Measurements from ENCODE around the gene ATP1B1. TPM values are rescaled to one million over a fixed set of nuclear protein-coding genes. Genes with fewer than 3 reads are reported as not detected.

The ATP1B1 gene
- total and polyA plus RNA-seq, 2 of the 8 experiments (the other 6 are each of a cell fraction or from before 2014, with no cell fraction given): 16.3 to 76.5 TPM

DNA sequence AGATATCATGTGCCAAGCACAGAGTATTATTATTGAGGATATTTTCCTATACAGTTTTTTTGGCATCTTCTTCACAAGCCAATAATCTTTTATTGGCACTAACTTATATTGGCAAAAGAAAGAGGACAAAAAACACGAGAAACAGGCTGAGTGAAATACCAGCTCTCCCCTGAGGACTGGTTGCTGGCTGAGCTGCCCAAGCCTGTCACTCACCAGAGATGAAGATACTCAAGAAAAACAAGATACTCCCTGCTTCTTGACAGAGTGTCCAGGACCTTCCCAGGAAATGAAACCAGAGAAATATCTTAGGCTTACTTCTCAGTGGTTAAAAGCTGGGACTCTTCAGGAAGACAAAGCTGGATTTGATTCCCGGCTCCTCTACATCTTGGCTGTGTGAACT, 35.9 kb upstream of the ATP1B1 start (continued):
- TF ChIP-seq BRCA1 (IDR thresholded peaks at IDR 0.05; ENCODE audit: low read depth, low read length): no peak
- no peak for TF ChIP-seq HDAC2 (IDR thresholded peaks at IDR 0.05; ENCODE audit: borderline replicate concordance in 1 of 2, low read depth in 2 of 2, low read length in 2 of 2)
- TF ChIP-seq SIN3A (conservative IDR thresholded peaks at IDR 0.05 in 1 of 2, IDR thresholded peaks at IDR 0.05 in 1 of 2; ENCODE audit: low read depth in 1 of 2, low read length in 2 of 2): no peak
- TF ChIP-seq KDM5A (IDR thresholded peaks at IDR 0.05; ENCODE audit: low read length): no peak
- TF ChIP-seq, protein P1, sequence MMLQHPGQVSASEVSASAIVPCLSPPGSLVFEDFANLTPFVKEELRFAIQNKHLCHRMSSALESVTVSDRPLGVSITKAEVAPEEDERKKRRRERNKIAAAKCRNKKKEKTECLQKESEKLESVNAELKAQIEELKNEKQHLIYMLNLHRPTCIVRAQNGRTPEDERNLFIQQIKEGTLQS (IDR thresholded peaks at IDR 0.05; ENCODE audit: insufficient read depth, low read depth, low read length): no peak

All from H1 (cell line).